SU-DHL-6 (cell line): ENCODE data around the gene PARP3.

ENCODE experiments used
- H2AFZ ChIP-seq: fragments of 200-600 bp; sonication (generic); 2 replicates; pipeline ENCODE4 v1.6.1; 2014; ENCODE audit warnings: low read depth, mild to moderate bottlenecking, moderate library complexity, mixed read lengths, antibody characterized with exemption, low read length; ENCODE audit not compliant: severe bottlenecking
- H3F3A ChIP-seq: fragments of 200-600 bp; shearing (Covaris generic); 2 replicates; pipeline ENCODE4 v1.6.0; 2016; ENCODE audit warnings: antibody characterized with exemption, mild to moderate bottlenecking; ENCODE audit not compliant: insufficient read depth
- H3K27ac ChIP-seq: fragments of 200-600 bp; sonication (generic); 2 replicates; pipeline ENCODE4 v1.5.1; 2016; ENCODE audit warnings: low read depth, mild to moderate bottlenecking, low read length, moderate library complexity, mixed read lengths
- H3K27me3 ChIP-seq: fragments of 200-600 bp; sonication (generic), shearing (Covaris generic); 2 replicates; pipeline ENCODE4 v1.6.0; 2014; ENCODE audit warnings: mild to moderate bottlenecking, low read length
- H3K36me3 ChIP-seq: fragments of 200-600 bp; sonication (generic); 2 replicates; pipeline ENCODE4 v1.6.1; 2014; ENCODE audit warnings: mild to moderate bottlenecking, low read length, mixed read lengths
- H3K4me2 ChIP-seq: fragments of 300-600, 200-600 bp; shearing (Covaris generic), sonication (generic); 2 replicates; pipeline ENCODE4 v1.6.0; 2014; ENCODE audit warnings: low read length, low read depth, mild to moderate bottlenecking; ENCODE audit not compliant: poor library complexity, severe bottlenecking
- H3K4me3 ChIP-seq: fragments of 200-600 bp; sonication (generic); 2 replicates; pipeline ENCODE4 v1.5.1; 2014; ENCODE audit warnings: antibody characterized with exemption, low read length, mild to moderate bottlenecking, mixed read lengths; ENCODE audit not compliant: insufficient read depth, poor library complexity, severe bottlenecking
- H3K79me2 ChIP-seq: fragments of 200-600 bp; sonication (generic); 2 replicates; pipeline ENCODE4 v1.6.1; 2014; ENCODE audit warnings: mild to moderate bottlenecking, low read length, moderate library complexity; ENCODE audit not compliant: insufficient read depth
- H3K9ac ChIP-seq: fragments of 200-600 bp; sonication (generic); 2 replicates; pipeline ENCODE4 v1.7.0; 2014; ENCODE audit warnings: mild to moderate bottlenecking, low read length
- H3K9me2 ChIP-seq: fragments of 200-600 bp; sonication (generic); replicated peaks from 2 replicates; pipeline ENCODE4 v1.6.1; 2014; ENCODE audit warnings: low read length; ENCODE audit not compliant: insufficient read depth
- H3K9me3 ChIP-seq: fragments of 200-600 bp; sonication (generic); 2 replicates; pipeline ENCODE4 v1.6.1; 2014; ENCODE audit warnings: low read length, mixed read lengths; ENCODE audit not compliant: insufficient read depth
- H4K20me1 ChIP-seq: fragments of 200-600 bp; sonication (generic); 2 replicates; pipeline ENCODE4 v1.6.1; 2014; ENCODE audit warnings: low read depth, mild to moderate bottlenecking, antibody characterized with exemption, low read length, moderate library complexity, mixed read lengths
- CTCF ChIP-seq: fragments of 200-600 bp; sonication (generic); IDR thresholded peaks from one replicate; pipeline ENCODE4 v1.5.1; 2017; ENCODE audit warnings: antibody characterized with exemption, mild to moderate bottlenecking, low read length, moderate library complexity; ENCODE audit not compliant: insufficient read depth, poor library complexity, severe bottlenecking
- EZH2phosphoT487 ChIP-seq: fragments of 200-600 bp; sonication (generic), shearing (Covaris generic); conservative IDR thresholded peaks from 2 replicates; pipeline ENCODE4 v1.6.1; 2018; ENCODE audit warnings: mild to moderate bottlenecking, antibody characterized with exemption, low read length, moderate library complexity, mixed read lengths

Gene PARP3

DNA sequence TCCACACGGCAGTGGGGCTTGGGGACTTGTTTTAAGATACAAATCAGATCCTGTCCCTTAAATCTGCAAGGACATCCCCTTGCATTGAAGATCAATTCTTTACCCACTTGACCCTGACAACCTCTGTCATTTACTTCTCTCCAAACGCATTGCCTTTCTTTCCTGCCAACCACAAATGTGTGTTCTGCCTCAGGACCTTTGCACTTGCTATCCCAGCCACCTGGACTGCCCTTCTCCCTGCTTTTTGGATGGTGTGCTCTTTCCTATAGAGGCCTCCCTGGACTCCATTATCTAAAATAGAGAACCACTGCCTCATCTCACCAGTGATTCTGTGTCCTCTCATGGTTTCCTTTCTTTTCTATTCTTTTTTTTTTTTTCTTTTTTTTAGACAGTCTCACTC is 55.0 kb downstream of the PARP3 start:
- Histone ChIP-seq H3K9ac (no peak overlapping the region), H4K20me1 (no peaks in the 10 kb centered on the region), H3K36me3 (peaks cover 21% of the 10 kb centered on the region), H3K9me2 (no peaks in the 10 kb centered on the region), H3K79me2 (peaks cover 20% of the 10 kb centered on the region), H3K9me3 (no peaks in the 10 kb centered on the region), H3K4me2 (no peak overlapping the region), H3K27ac (no peak overlapping the region), H3F3A (peaks cover 18% of the 10 kb centered on the region), H3K27me3 (no peaks in the 10 kb centered on the region), H3K4me3 (no peak overlapping the region), H2AFZ (no peak overlapping the region)
- no peak for TF ChIP-seq EZH2phosphoT487
- TF ChIP-seq CTCF = no peak

GRCh38 chr3:51997935-51998596 is 55.9 kb downstream of the PARP3 start:
- Histone ChIP-seq H3K9me3 (no peaks in the 10 kb centered on the region), H3K4me2 (no peak overlapping the region), H3F3A (peaks cover 11% of the 10 kb centered on the region), H3K9me2 (no peaks in the 10 kb centered on the region), H3K27me3 (no peaks in the 10 kb centered on the region), H3K27ac (no peak overlapping the region), H3K4me3 (no peak overlapping the region), H3K79me2 (peaks cover 20% of the 10 kb centered on the region), H4K20me1 (no peaks in the 10 kb centered on the region), H3K9ac (0 out of 2 replicates have a peak overlapping the region, but pooled peaks have one; percentile 3), H2AFZ (no peak overlapping the region), H3K36me3 (peaks cover 13% of the 10 kb centered on the region)
- no peak for TF ChIP-seq CTCF
- no peak for TF ChIP-seq EZH2phosphoT487
